ENCODE results near the gene LTBP3. TPM values are rescaled to one million over a fixed set of nuclear protein-coding genes. Genes with fewer than 3 reads are reported as not detected.

The LTBP3 gene
- total and polyA plus RNA-seq, 2 of the 13 experiments (the other 11 are each of a cell fraction or from before 2014, with no cell fraction given), result 12.2 to 68.1 TPM

GRCh38 chr11:65558002-65558929 lies at the start of gene LTBP3 (continued):
- TF ChIP-seq ZBTB40 (IDR thresholded peaks at IDR 0.05) (no peak), ZBTB40 (CRISPR knock-in tag; IDR thresholded peaks at IDR 0.05) (no peak), HNRNPLL (IDR thresholded peaks at IDR 0.05; ENCODE audit: low read depth, low read length, poor library complexity, severe bottlenecking) (peak; percentile 30), ZNF468 (CRISPR knock-in tag; IDR thresholded peaks at IDR 0.05) (no peak), ZFP90 (CRISPR knock-in tag; IDR thresholded peaks at IDR 0.05; ENCODE audit: borderline replicate concordance) (0 out of 2 replicates have a peak, but pooled peaks have one; percentile 24), AGO1 (IDR thresholded peaks at IDR 0.05; ENCODE audit: low read depth, low read length, poor library complexity, severe bottlenecking) (no peak), HMGA1 (CRISPR knock-in tag; conservative IDR thresholded peaks at IDR 0.05) (no peak), ZNF230 (CRISPR knock-in tag; IDR thresholded peaks at IDR 0.05) (no peak), ZMYM3 (CRISPR knock-in tag; IDR thresholded peaks at IDR 0.05) (no peak), TAF1 (CRISPR knock-in tag; IDR thresholded peaks at IDR 0.05) (peak; percentile 26), KDM5A (IDR thresholded peaks at IDR 0.05; ENCODE audit: borderline replicate concordance, low read length) (0 out of 2 replicates have a peak, but pooled peaks have one; percentile 37), TFE3 (CRISPR knock-in tag; IDR thresholded peaks at IDR 0.05) (no peak)
- TF ChIP-seq, protein P1, sequence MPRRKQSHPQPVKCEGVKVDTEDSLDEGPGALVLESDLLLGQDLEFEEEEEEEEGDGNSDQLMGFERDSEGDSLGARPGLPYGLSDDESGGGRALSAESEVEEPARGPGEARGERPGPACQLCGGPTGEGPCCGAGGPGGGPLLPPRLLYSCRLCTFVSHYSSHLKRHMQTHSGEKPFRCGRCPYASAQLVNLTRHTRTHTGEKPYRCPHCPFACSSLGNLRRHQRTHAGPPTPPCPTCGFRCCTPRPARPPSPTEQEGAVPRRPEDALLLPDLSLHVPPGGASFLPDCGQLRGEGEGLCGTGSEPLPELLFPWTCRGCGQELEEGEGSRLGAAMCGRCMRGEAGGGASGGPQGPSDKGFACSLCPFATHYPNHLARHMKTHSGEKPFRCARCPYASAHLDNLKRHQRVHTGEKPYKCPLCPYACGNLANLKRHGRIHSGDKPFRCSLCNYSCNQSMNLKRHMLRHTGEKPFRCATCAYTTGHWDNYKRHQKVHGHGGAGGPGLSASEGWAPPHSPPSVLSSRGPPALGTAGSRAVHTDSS (CRISPR knock-in tag; conservative IDR thresholded peaks at IDR 0.05), result no peak
- TF ChIP-seq, protein P2, sequence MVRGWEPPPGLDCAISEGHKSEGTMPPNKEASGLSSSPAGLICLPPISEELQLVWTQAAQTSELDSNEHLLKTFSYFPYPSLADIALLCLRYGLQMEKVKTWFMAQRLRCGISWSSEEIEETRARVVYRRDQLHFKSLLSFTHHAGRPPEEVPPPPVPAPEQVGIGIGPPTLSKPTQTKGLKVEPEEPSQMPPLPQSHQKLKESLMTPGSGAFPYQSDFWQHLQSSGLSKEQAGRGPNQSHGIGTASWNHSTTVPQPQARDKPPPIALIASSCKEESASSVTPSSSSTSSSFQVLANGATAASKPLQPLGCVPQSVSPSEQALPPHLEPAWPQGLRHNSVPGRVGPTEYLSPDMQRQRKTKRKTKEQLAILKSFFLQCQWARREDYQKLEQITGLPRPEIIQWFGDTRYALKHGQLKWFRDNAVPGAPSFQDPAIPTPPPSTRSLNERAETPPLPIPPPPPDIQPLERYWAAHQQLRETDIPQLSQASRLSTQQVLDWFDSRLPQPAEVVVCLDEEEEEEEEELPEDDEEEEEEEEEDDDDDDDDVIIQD (CRISPR knock-in tag; IDR thresholded peaks at IDR 0.05; ENCODE audit: low read depth), result no peak
